Measurements from ENCODE around the gene MXD1. TPM values are rescaled to one million over a fixed set of nuclear protein-coding genes. Genes with fewer than 3 reads are reported as not detected.
"Not testable (repeated sequence)": the region's sequence is repeated elsewhere in the genome, so short reads cannot be mapped to it uniquely, and the experiment has no call there.

Gene MXD1
- total and polyA plus RNA-seq, 4 donors, result 5.4 to 27.2 (median 17.2) TPM

- no CpG with 5 or more reads among the region's 5 CpGs for WGBS (ENCODE audit: insufficient coverage)
- Histone ChIP-seq H3K27ac (ENCODE audit: low read depth, low read length) (no peak overlapping the region), H3K27me3 (ENCODE audit: control insufficient read depth, insufficient read depth, low read length) (no peaks in the 10 kb centered on the region), H3K9me3 (ENCODE audit: control insufficient read depth, insufficient read depth, low read length) (no peaks in the 10 kb centered on the region), H3K36me3 (ENCODE audit: control insufficient read depth, insufficient read depth, low read length) (peaks cover 9% of the 10 kb centered on the region), H3K4me3 (ENCODE audit: low read depth, low read length) (no peak overlapping the region), H3K4me1 (ENCODE audit: control insufficient read depth, insufficient read depth, low read length) (peaks cover 12% of the 10 kb centered on the region)
- no peak for DNase-seq (ENCODE audit: low read depth in 4 of 6, low spot score in 6 of 6)
Measured at GRCh38 chr2:69950241-69950640, 35.3 kb downstream of the MXD1 start.

GRCh38 chr2:69950671-69951070 lies 35.8 kb downstream of the MXD1 start:
- not testable (repeated sequence) for H3K27me3 ChIP-seq (ENCODE audit: control insufficient read depth, insufficient read depth, low read length); H3K36me3 ChIP-seq (ENCODE audit: control insufficient read depth, insufficient read depth, low read length); DNase-seq (ENCODE audit: low read depth in 4 of 6, low spot score in 6 of 6); H3K27ac ChIP-seq (ENCODE audit: low read depth, low read length); H3K9me3 ChIP-seq (ENCODE audit: control insufficient read depth, insufficient read depth, low read length); H3K4me3 ChIP-seq (ENCODE audit: low read depth, low read length)
- WGBS (ENCODE audit: insufficient coverage), result no CpG with 5 or more reads among the region's 3 CpGs
- H3K4me1 ChIP-seq (ENCODE audit: control insufficient read depth, insufficient read depth, low read length), result peaks cover 12% of the 10 kb centered on the region

GRCh38 chr2:69952336-69953115 lies 37.6 kb downstream of the MXD1 start:
- Histone ChIP-seq H3K9me3 (ENCODE audit: control insufficient read depth, insufficient read depth, low read length) (no peaks in the 10 kb centered on the region), H3K27me3 (ENCODE audit: control insufficient read depth, insufficient read depth, low read length) (no peaks in the 10 kb centered on the region), H3K4me3 (ENCODE audit: low read depth, low read length) (no peak overlapping the region), H3K4me1 (ENCODE audit: control insufficient read depth, insufficient read depth, low read length) (peaks cover 12% of the 10 kb centered on the region), H3K36me3 (ENCODE audit: control insufficient read depth, insufficient read depth, low read length) (peaks cover 9% of the 10 kb centered on the region), H3K27ac (ENCODE audit: low read depth, low read length) (no peak overlapping the region)
- no peak for DNase-seq (ENCODE audit: low read depth in 4 of 6, low spot score in 6 of 6)
- 84% methylated on average over 5 of the region's 6 CpGs for WGBS (ENCODE audit: insufficient coverage)

- Histone ChIP-seq H3K4me3 (ENCODE audit: low read depth, low read length) (no peak overlapping the region), H3K4me1 (ENCODE audit: control insufficient read depth, insufficient read depth, low read length) (no peaks in the 10 kb centered on the region), H3K27ac (ENCODE audit: low read depth, low read length) (no peak overlapping the region), H3K9me3 (ENCODE audit: control insufficient read depth, insufficient read depth, low read length) (no peaks in the 10 kb centered on the region), H3K27me3 (ENCODE audit: control insufficient read depth, insufficient read depth, low read length) (no peaks in the 10 kb centered on the region), H3K36me3 (ENCODE audit: control insufficient read depth, insufficient read depth, low read length) (peaks cover 2% of the 10 kb centered on the region)
- DNase-seq (ENCODE audit: low read depth in 4 of 6, low spot score in 6 of 6), result no peak
- no CpG with 5 or more reads among the region's 1 CpG for WGBS (ENCODE audit: insufficient coverage)
Measured at GRCh38 chr2:69954084-69954483, 39.2 kb downstream of the MXD1 start.

- no peaks in the 10 kb centered on the region for H3K27me3 ChIP-seq (ENCODE audit: control insufficient read depth, insufficient read depth, low read length)
- H3K4me3 ChIP-seq (ENCODE audit: low read depth, low read length), result no peak overlapping the region
- H3K4me1 ChIP-seq (ENCODE audit: control insufficient read depth, insufficient read depth, low read length), result no peaks in the 10 kb centered on the region
- no peak for DNase-seq (ENCODE audit: low read depth in 4 of 6, low spot score in 6 of 6)
- WGBS (ENCODE audit: insufficient coverage), result 86% methylated on average over 10 of the region's 11 CpGs
- no peaks in the 10 kb centered on the region for H3K9me3 ChIP-seq (ENCODE audit: control insufficient read depth, insufficient read depth, low read length)
- H3K27ac ChIP-seq (ENCODE audit: low read depth, low read length), result no peak overlapping the region
- peaks cover 2% of the 10 kb centered on the region for H3K36me3 ChIP-seq (ENCODE audit: control insufficient read depth, insufficient read depth, low read length)
Measured at GRCh38 chr2:69955029-69955428, 40.1 kb downstream of the MXD1 start.

GRCh38 chr2:69956475-69956979 lies 41.6 kb downstream of the MXD1 start:
- Histone ChIP-seq H3K27ac (ENCODE audit: low read depth, low read length) (no peak overlapping the region), H3K4me3 (ENCODE audit: low read depth, low read length) (no peak overlapping the region), H3K9me3 (ENCODE audit: control insufficient read depth, insufficient read depth, low read length) (no peaks in the 10 kb centered on the region), H3K27me3 (ENCODE audit: control insufficient read depth, insufficient read depth, low read length) (no peaks in the 10 kb centered on the region), H3K4me1 (ENCODE audit: control insufficient read depth, insufficient read depth, low read length) (no peaks in the 10 kb centered on the region), H3K36me3 (ENCODE audit: control insufficient read depth, insufficient read depth, low read length) (peaks cover 11% of the 10 kb centered on the region)
- WGBS (ENCODE audit: insufficient coverage), result 90% methylated on average over 5 of the region's 6 CpGs
- DNase-seq (ENCODE audit: low read depth in 4 of 6, low spot score in 6 of 6), result no peak

- WGBS (ENCODE audit: insufficient coverage), result 59% methylated on average over 6 of the region's 8 CpGs
- DNase-seq (ENCODE audit: low read depth in 4 of 6, low spot score in 6 of 6), result no peak
- Histone ChIP-seq H3K27me3 (ENCODE audit: control insufficient read depth, insufficient read depth, low read length) (no peaks in the 10 kb centered on the region), H3K36me3 (ENCODE audit: control insufficient read depth, insufficient read depth, low read length) (peaks cover 17% of the 10 kb centered on the region), H3K4me3 (ENCODE audit: low read depth, low read length) (no peak overlapping the region), H3K9me3 (ENCODE audit: control insufficient read depth, insufficient read depth, low read length) (no peaks in the 10 kb centered on the region), H3K27ac (ENCODE audit: low read depth, low read length) (no peak overlapping the region), H3K4me1 (ENCODE audit: control insufficient read depth, insufficient read depth, low read length) (no peaks in the 10 kb centered on the region)
Measured at GRCh38 chr2:69957965-69958364, 43.1 kb downstream of the MXD1 start.

- no peaks in the 10 kb centered on the region for H3K4me1 ChIP-seq (ENCODE audit: control insufficient read depth, insufficient read depth, low read length)
- H3K27me3 ChIP-seq (ENCODE audit: control insufficient read depth, insufficient read depth, low read length), result no peaks in the 10 kb centered on the region
- 87% methylated on average over 2 of the region's 6 CpGs for WGBS (ENCODE audit: insufficient coverage)
- no peak for DNase-seq (ENCODE audit: low read depth in 4 of 6, low spot score in 6 of 6)
- H3K9me3 ChIP-seq (ENCODE audit: control insufficient read depth, insufficient read depth, low read length), result no peaks in the 10 kb centered on the region
- H3K27ac ChIP-seq (ENCODE audit: low read depth, low read length), result no peak overlapping the region
- H3K4me3 ChIP-seq (ENCODE audit: low read depth, low read length), result no peak overlapping the region
- peaks cover 17% of the 10 kb centered on the region for H3K36me3 ChIP-seq (ENCODE audit: control insufficient read depth, insufficient read depth, low read length)
Measured at GRCh38 chr2:69958480-69958879, 43.6 kb downstream of the MXD1 start.

- no peaks in the 10 kb centered on the region for H3K27me3 ChIP-seq (ENCODE audit: control insufficient read depth, insufficient read depth, low read length)
- peaks cover 17% of the 10 kb centered on the region for H3K36me3 ChIP-seq (ENCODE audit: control insufficient read depth, insufficient read depth, low read length)
- no peak for DNase-seq (ENCODE audit: low read depth in 4 of 6, low spot score in 6 of 6)
- H3K27ac ChIP-seq (ENCODE audit: low read depth, low read length), result no peak overlapping the region
- 79% methylated on average over 5 of the region's 5 CpGs for WGBS (ENCODE audit: insufficient coverage)
- H3K4me3 ChIP-seq (ENCODE audit: low read depth, low read length), result no peak overlapping the region
- no peaks in the 10 kb centered on the region for H3K9me3 ChIP-seq (ENCODE audit: control insufficient read depth, insufficient read depth, low read length)
- no peaks in the 10 kb centered on the region for H3K4me1 ChIP-seq (ENCODE audit: control insufficient read depth, insufficient read depth, low read length)
Measured at GRCh38 chr2:69959425-69959824, 44.5 kb downstream of the MXD1 start.

GRCh38 chr2:69960821-69961220 lies 45.9 kb downstream of the MXD1 start:
- DNase-seq (ENCODE audit: low read depth in 4 of 6, low spot score in 6 of 6), result no peak

More at GRCh38 chr2:69960821-69961220, 45.9 kb downstream of the MXD1 start:
- no peaks in the 10 kb centered on the region for H3K27me3 ChIP-seq (ENCODE audit: control insufficient read depth, insufficient read depth, low read length)
- no peaks in the 10 kb centered on the region for H3K4me1 ChIP-seq (ENCODE audit: control insufficient read depth, insufficient read depth, low read length)
- H3K27ac ChIP-seq (ENCODE audit: low read depth, low read length), result no peak overlapping the region
- 95% methylated on average over 6 of the region's 6 CpGs for WGBS (ENCODE audit: insufficient coverage)
- H3K36me3 ChIP-seq (ENCODE audit: control insufficient read depth, insufficient read depth, low read length), result peaks cover 17% of the 10 kb centered on the region
- no peak overlapping the region for H3K4me3 ChIP-seq (ENCODE audit: low read depth, low read length)
- H3K9me3 ChIP-seq (ENCODE audit: control insufficient read depth, insufficient read depth, low read length), result no peaks in the 10 kb centered on the region

All from spinal cord (tissue), 10 donors.